Measurements from ENCODE around the gene SLC25A12.

- TF ChIP-seq BACH2 (CRISPR knock-in tag; IDR thresholded peaks at IDR 0.05; ENCODE audit: borderline replicate concordance): no peak
- TF ChIP-seq ARNTL (CRISPR knock-in tag; IDR thresholded peaks at IDR 0.05; ENCODE audit: borderline replicate concordance, low read depth): no peak
- no peak for TF ChIP-seq ZFP3 (CRISPR knock-in tag; IDR thresholded peaks at IDR 0.05)
- TF ChIP-seq, protein P1, sequence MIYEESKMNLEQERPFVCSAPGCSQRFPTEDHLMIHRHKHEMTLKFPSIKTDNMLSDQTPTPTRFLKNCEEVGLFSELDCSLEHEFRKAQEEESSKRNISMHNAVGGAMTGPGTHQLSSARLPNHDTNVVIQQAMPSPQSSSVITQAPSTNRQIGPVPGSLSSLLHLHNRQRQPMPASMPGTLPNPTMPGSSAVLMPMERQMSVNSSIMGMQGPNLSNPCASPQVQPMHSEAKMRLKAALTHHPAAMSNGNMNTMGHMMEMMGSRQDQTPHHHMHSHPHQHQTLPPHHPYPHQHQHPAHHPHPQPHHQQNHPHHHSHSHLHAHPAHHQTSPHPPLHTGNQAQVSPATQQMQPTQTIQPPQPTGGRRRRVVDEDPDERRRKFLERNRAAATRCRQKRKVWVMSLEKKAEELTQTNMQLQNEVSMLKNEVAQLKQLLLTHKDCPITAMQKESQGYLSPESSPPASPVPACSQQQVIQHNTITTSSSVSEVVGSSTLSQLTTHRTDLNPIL (CRISPR knock-in tag; IDR thresholded peaks at IDR 0.05; ENCODE audit: low read depth): no peak
- no peak for TF ChIP-seq PATZ1 (CRISPR knock-in tag; IDR thresholded peaks at IDR 0.05; ENCODE audit: borderline replicate concordance)
- TF ChIP-seq RARB (CRISPR knock-in tag; IDR thresholded peaks at IDR 0.05): no peak
- TF ChIP-seq POU6F1 (CRISPR knock-in tag; IDR thresholded peaks at IDR 0.05; ENCODE audit: borderline replicate concordance, low read depth): no peak
- no peak for TF ChIP-seq TSHZ2 (CRISPR knock-in tag; IDR thresholded peaks at IDR 0.05)
- no peak for TF ChIP-seq ZNF565 (CRISPR knock-in tag; conservative IDR thresholded peaks at IDR 0.05; ENCODE audit: low read depth)
- TF ChIP-seq SNAI2 (CRISPR knock-in tag; IDR thresholded peaks at IDR 0.05): no peak
- no peak for TF ChIP-seq ZFP30 (CRISPR knock-in tag; IDR thresholded peaks at IDR 0.05)
- TF ChIP-seq ZC3H10 (CRISPR knock-in tag; IDR thresholded peaks at IDR 0.05): no peak
- TF ChIP-seq CSDC2 (CRISPR knock-in tag; IDR thresholded peaks at IDR 0.05): no peak
Observed at GRCh38 chr2:171792886-171793580, 101.0 kb downstream of the SLC25A12 start.

Measured in SK-N-SH treated with all-trans-retinoic acid at 6 μM for 48 hours (cell line).